Epithelial cell of esophagus (primary cell): ENCODE measurements around the gene ELMO3.

Experiments used
- DNase-seq: peaks from one replicate; pipeline ENCODE4 v3.0.0; 2010; ENCODE audit warnings: low read depth
- H3K4me3 ChIP-seq: 2 replicates; pipeline ENCODE4 v1.5.1; 2011; ENCODE audit warnings: mild to moderate bottlenecking, low read length, control low read depth
- CTCF ChIP-seq: IDR thresholded peaks from 2 replicates; pipeline ENCODE4 v1.5.1; 2011; ENCODE audit warnings: low read depth, mild to moderate bottlenecking, low read length, control low read depth, inconsistent platforms; ENCODE audit not compliant: insufficient read depth; ENCODE audit errors: missing control alignments

The ELMO3 gene, protein sequence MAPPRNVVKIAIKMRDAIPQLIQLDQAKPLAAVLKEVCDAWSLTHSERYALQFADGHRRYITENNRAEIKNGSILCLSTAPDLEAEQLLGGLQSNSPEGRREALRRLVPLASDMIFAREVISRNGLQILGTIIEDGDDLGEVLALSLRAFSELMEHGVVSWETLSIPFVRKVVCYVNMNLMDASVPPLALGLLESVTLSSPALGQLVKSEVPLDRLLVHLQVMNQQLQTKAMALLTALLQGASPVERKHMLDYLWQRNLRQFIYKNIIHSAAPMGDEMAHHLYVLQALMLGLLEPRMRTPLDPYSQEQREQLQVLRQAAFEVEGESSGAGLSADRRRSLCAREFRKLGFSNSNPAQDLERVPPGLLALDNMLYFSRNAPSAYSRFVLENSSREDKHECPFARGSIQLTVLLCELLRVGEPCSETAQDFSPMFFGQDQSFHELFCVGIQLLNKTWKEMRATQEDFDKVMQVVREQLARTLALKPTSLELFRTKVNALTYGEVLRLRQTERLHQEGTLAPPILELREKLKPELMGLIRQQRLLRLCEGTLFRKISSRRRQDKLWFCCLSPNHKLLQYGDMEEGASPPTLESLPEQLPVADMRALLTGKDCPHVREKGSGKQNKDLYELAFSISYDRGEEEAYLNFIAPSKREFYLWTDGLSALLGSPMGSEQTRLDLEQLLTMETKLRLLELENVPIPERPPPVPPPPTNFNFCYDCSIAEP

GRCh38 chr16:67199011-67199807, at the start of gene ELMO3:
Gene ELMO3, plus strand, starts transcription at chr16:67199131. Its CDS starts 196 bp downstream, at chr16:67199327.
- TF ChIP-seq CTCF: peak; percentile 51
- H3K4me3 ChIP-seq: peak within 1 kb of the TSS; percentile 87

GRCh38 chr16:67149276-67150046, 49.5 kb upstream of the ELMO3 start:
- DNase-seq: no peak
- no peak for TF ChIP-seq CTCF
- H3K4me3 ChIP-seq: no peak overlapping the region

More at GRCh38 chr16:67199011-67199807, at the start of gene ELMO3:
- DNase-seq: peak; percentile 79

DNA sequence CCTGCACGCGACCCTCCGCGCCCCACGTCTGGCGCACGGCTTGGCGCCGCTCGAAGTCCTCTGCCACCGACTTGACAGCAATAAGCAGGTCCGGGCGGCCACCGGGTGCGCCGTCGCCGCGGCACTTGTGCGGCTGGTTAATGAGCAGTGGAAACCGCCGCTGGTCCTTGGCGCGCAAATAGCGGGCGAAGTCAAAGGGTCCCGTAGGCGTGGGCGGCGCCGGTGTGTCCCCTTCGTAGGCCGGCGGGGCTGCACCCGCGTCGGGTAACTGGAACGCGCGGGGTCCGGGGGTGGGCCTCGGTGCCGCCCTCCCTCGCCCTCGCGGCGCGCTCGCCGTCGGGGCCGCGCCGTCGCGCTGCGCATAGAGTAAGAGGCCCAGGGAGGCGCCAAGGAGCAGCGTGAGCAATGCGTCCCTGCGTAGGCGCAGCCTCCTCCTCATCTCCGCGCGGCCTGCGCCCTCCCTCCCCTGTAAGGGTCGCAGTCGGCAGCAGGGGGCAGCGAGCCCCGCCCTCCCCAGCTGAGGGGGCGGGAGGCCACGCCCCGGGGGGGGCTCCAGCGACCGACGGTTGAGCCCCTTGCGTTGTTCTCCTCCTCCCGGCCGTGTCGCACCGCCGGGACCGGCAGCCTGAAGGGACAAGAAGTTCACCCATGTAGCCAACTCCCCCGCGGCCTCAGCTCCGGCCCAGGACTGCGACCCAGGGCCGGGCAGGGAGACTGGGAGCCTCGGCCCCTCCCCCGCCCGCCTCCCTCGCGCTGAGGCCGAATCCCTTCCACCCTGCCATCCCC, 48.7 kb upstream of the ELMO3 start:
- H3K4me3 ChIP-seq: peak overlapping the region; percentile 55
- peak; percentile 42 for DNase-seq
- no peak for TF ChIP-seq CTCF

DNA sequence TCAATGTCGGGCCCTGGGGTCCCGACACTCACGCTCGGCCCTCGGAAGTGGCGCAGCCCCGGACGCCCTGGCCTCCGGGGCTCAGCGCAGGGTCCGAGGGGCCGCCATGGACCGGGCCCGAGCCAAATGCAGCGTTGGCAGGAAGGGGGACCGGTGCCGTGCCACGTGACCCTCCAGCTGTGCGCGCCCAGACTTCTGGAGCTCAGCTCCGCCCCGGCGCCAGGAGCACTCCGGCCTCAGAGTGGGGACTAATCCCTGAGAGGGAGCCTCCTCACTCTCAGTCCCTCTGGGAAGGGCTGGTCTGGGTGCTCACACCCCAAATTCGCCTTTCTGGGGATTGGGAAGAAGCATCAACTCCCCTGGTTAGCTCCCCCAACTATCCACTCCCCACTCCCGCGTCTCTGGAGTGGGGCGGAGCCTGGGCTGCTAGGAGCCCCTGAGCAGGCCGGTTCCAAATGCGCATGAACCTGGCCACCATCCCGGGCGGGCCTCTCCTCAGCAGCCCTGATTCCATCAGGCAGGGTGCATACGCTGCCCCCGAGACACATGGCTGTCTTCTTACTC, 48.0 kb upstream of the ELMO3 start, which contains the start of gene B3GNT9:
B3GNT9 (minus strand) TSS at position 166 of the 564 bp plus-strand sequence. CDS start 513 bp downstream, outside the sequence.
- peak; percentile 59 for DNase-seq
- TF ChIP-seq CTCF: no peak
- peak within 1 kb of the TSS; percentile 55 for H3K4me3 ChIP-seq

DNA sequence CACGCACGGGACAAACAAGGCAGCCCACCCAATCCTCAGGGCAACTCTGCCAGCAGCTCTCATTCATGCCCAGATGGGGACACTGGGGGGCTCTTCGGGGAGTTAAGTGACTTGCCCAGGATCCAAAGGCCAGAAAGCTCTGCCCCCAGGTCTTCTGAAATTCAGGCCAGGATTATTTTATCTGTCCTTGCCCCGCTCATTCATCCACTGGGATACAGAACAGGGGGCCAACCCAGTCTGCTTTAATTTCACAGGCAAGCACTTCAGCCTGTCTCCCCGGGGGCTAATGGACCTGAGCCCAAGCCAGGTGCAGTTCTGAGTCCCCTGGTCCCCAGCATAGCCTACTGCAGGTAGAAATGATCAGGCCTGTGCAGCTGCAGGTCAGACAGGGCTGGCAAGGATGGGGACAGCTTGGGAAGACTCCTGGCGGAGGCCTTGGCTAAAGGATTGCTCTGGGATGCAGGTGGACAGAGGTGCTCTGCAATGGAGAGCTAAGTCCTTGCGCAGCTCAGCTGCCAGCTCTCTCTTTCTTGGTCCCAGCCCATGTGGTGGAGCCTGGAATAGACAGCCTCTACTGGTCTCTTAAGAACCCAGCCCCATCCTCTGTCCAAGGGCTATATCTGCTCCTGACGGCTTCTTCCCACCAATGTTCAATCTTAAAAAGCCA, 47.4 kb upstream of the ELMO3 start:
- no peak overlapping the region for H3K4me3 ChIP-seq
- TF ChIP-seq CTCF: peak; percentile 9
- DNase-seq: no peak
